C4-2B (cell line): ENCODE results near the gene CUX1.

Experiments used
- H3K27ac ChIP-seq: fragments of 450-650 bp; 2 replicates; pipeline ENCODE4 v1.5.1; 2017
- ZFX ChIP-seq: fragments of 450-650 bp; IDR thresholded peaks from 2 replicates; pipeline ENCODE4 v1.6.1; 2017
- TF ChIP-seq, protein P1 (sequence below): fragments of 450-650 bp; conservative IDR thresholded peaks from 2 replicates; pipeline ENCODE4 v1.5.1; 2017; ENCODE audit warnings: mild to moderate bottlenecking

CUX1 gene

DNA sequence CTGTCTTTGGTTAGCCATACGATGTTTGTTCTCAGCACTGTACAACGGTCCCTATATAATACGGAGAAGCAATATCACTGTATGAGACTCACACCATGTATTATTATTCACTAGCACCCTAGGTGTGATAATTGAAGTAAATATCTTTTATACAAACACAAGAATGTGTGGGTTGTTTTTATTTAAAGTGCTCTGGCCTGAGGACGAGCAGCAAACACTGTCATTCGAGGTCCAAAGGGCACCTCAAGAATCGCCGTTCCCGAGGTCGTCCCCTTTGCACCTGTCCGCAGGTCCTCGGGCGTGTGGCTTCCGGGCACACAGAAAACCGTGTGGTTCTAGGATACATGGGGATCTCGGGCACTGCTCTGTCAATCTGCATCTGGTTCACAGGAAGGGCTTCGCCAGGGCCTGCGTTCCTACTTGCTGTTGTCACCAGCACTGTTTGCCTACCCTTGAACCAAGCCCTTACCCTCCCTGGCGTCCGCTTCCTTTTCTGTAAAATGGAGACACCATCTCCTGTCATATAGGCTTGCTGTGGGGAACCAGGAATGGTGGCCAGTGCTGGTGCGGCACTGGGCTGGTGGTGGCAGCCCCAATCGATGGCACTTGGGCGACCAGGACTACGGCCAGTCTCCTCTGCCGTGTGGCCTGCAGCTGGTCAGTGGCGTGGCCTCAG, 440.8 kb downstream of the CUX1 start:
- H3K27ac ChIP-seq = no peak overlapping the region
- TF ChIP-seq, protein P1, sequence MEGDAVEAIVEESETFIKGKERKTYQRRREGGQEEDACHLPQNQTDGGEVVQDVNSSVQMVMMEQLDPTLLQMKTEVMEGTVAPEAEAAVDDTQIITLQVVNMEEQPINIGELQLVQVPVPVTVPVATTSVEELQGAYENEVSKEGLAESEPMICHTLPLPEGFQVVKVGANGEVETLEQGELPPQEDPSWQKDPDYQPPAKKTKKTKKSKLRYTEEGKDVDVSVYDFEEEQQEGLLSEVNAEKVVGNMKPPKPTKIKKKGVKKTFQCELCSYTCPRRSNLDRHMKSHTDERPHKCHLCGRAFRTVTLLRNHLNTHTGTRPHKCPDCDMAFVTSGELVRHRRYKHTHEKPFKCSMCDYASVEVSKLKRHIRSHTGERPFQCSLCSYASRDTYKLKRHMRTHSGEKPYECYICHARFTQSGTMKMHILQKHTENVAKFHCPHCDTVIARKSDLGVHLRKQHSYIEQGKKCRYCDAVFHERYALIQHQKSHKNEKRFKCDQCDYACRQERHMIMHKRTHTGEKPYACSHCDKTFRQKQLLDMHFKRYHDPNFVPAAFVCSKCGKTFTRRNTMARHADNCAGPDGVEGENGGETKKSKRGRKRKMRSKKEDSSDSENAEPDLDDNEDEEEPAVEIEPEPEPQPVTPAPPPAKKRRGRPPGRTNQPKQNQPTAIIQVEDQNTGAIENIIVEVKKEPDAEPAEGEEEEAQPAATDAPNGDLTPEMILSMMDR = no peak
- TF ChIP-seq ZFX = no peak

DNA sequence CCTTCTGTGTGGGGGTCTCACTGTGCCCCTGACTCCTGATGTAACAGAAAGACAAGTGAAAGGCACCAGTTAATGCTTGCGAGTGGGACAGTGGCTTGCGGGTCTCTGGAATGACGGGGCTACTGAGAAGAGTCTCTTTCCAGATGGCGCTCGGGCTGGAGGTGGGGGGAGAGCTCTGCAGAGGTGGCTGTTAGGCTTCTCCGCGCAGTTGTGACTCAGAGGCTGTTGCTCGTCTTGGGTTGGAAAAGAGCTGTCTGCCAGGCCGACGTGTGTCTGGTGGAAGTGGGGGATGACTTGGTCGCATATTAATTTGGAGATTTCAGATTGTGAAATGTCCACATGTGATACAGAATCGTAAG, 441.3 kb downstream of the CUX1 start:
- H3K27ac ChIP-seq = no peak overlapping the region
- TF ChIP-seq, protein P1 = no peak
- no peak for TF ChIP-seq ZFX

DNA sequence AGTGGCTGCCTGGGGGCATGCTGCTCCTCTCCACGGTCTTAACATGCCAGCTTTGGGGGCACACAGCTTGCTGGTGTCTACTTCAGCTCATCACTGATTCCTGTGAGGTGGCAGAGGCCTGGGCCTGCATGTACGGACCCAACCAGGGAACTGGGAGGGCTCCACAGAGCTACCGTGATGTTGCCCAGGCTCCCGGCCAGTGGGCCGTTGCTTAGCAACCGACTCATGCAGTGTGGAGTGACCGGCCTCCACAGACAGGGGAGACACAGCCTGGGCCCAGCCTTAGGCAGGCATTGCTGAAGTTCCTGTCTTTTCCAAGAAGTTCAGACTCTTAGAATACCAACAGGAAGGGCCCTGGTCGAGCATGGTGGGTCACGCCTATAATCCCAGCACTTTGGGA, 443.4 kb downstream of the CUX1 start:
- TF ChIP-seq ZFX = no peak
- TF ChIP-seq, protein P1 = no peak
- no peak overlapping the region for H3K27ac ChIP-seq

DNA sequence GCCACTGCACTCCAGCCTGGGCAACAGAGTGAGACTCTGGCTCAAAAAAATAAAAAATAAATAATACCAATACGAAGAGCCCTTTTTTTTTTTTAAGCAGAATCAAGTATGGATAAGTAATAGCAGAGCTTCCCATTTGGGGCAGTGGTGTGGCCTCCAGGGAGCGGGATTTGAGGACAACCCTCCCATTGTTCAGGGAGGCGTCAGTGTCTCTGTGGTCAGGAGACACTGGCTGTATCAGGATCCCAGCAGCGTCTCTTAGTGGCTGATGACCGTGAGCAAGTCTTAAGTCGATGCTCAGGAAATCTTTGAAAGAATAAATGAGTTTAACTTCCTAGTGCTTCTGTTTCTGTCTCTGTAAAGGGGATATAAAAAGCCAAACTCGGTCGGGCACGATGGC, 444.0 kb downstream of the CUX1 start:
- no peak overlapping the region for H3K27ac ChIP-seq
- TF ChIP-seq, protein P1 = no peak
- TF ChIP-seq ZFX = no peak

DNA sequence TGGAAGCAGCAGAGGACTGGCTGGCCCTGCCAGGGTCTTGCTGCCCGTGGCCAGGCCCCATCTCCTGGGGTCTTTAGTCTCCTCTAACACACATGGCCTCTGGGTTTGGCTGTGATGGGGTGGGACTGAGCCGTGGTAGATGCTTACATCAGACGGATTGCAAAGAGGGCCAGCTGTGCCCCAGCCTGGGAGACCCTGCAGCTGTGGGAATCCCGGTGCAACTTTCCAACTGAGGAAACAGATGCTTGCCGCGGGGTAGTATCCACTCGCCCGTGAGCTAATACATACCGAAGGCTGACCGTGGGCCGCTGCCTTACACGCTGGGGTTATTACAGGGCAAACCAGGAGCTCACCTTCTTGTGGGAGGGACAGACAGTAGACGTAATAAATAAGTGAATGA, 445.1 kb downstream of the CUX1 start:
- TF ChIP-seq, protein P1 = no peak
- no peak for TF ChIP-seq ZFX
- no peak overlapping the region for H3K27ac ChIP-seq

DNA sequence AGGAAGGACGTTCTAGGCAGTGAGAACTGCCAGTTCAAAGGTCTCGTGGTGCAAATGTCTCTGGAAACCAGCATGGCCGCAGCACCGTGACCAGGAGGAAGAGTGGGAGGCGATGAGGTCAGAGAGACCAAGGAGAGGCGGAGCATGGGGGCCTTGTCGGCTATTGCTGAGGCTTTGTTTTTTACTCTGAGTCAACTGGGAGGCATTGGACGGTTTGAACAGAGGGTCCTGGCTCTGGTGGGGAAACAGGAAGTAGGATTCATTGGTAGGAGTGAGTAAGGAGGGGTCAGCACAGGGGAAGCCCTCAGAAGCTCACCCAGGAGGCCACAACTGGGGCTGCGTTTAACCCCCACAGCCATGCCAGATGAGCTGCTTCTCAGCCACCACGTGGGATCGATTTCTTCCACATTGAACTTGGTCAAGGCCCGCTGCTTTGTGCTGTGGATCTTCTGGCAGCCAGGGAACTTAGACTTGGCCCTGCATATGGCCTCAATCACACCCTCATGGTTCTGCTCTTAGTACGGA, 447.0 kb downstream of the CUX1 start:
- no peak overlapping the region for H3K27ac ChIP-seq
- TF ChIP-seq ZFX = no peak
- TF ChIP-seq, protein P1 = no peak

DNA sequence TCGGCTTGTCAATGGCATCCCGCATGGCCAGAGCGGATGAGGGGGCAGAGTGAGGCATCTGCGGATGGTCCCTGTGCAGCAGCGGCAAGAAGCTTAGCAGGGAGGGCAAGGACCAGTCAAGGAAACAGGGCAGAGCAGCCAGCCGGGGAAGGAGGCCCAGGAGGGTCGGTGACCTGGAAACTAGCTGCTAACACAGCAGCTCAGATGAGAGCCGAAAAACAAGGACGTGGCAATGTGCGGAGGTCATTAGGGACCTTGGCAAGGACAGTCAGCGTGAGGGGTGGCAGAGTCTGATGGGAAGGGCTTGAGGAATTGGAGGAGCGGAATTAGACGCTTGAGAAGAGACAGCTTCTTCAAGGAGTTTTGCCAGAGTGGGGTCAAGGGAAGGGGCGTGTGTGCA, 449.1 kb downstream of the CUX1 start:
- no peak overlapping the region for H3K27ac ChIP-seq
- TF ChIP-seq, protein P1 = no peak
- TF ChIP-seq ZFX = no peak
